HEK293 (cell line): ENCODE measurements around the gene CSTF1.
A peak's percentile ranks its signal among the peaks of the same experiment; 100 is the strongest.

Experiments
- CTCF ChIA-PET: fragments of 350-600 bp; formaldehyde crosslinking; extraction: SDS; loops from one replicate; lab custom pipeline; 2021; ENCODE audit warnings: antibody characterized with exemption; lab: Yijun Ruan, JAX
- POLR2A ChIA-PET: fragments of 300-600 bp; formaldehyde crosslinking; extraction: SDS; loops from one replicate; lab custom pipeline; 2020; ENCODE audit warnings: antibody characterized with exemption, inconsistent platforms; lab: Yijun Ruan, JAX
- H3K27ac ChIP-seq: fragments of 200-500 bp; sonication (Bioruptor generic); 2 replicates; pipeline ENCODE4 v1.5.1; 2014; ENCODE audit warnings: low read depth, low read length, control low read depth, inconsistent platforms; ENCODE audit errors: extremely low read depth
- H3K36me3 ChIP-seq, 2 experiments: fragments of 200-500 bp in 1 of 2; sonication (Bioruptor generic) in 1 of 2; 1 replicate in 1 of 2; 2 replicates in 1 of 2; pipeline ENCODE4 v1.5.1; 2014 to 2017; ENCODE audit warnings: inconsistent platforms in 2 of 2, low read length in 2 of 2; ENCODE audit not compliant: control insufficient read depth in 2 of 2, insufficient read depth in 1 of 2
- H3K4me1 ChIP-seq: fragments of 200-500 bp; sonication (Bioruptor generic); 2 replicates; pipeline ENCODE4 v1.5.1; 2014; ENCODE audit warnings: mild to moderate bottlenecking, low read length, inconsistent platforms; ENCODE audit not compliant: control insufficient read depth, insufficient read depth
- H3K4me3 ChIP-seq: 2 replicates; pipeline ENCODE4 v1.5.1; 2011; ENCODE audit warnings: low read depth, mild to moderate bottlenecking, control low read depth, low read length, moderate library complexity
- H3K9me3 ChIP-seq: fragments of 200-500 bp; sonication (Bioruptor generic); 2 replicates; pipeline ENCODE4 v1.5.1; 2014; ENCODE audit warnings: low read depth, low read length, inconsistent platforms; ENCODE audit not compliant: control insufficient read depth, insufficient read depth
- EGR2 ChIP-seq: fragments of 450-650 bp; formaldehyde crosslinking; IDR thresholded peaks from 2 replicates; pipeline ENCODE4 v1.5.1; 2016; ENCODE audit warnings: low read depth, missing biosample characterization, missing genetic modification characterization
- KLF10 ChIP-seq: fragments of 450-650 bp; IDR thresholded peaks from 2 replicates; pipeline ENCODE4 v1.5.1; 2018; ENCODE audit warnings: missing biosample characterization, mild to moderate bottlenecking, missing genetic modification characterization
- KLF16 ChIP-seq: fragments of 450-650 bp; formaldehyde crosslinking; IDR thresholded peaks from 2 replicates; pipeline ENCODE4 v1.5.1; 2017; ENCODE audit warnings: missing biosample characterization, missing genetic modification characterization
- REPIN1 ChIP-seq: fragments of 450-650 bp; formaldehyde crosslinking; IDR thresholded peaks from 2 replicates; pipeline ENCODE4 v1.5.1; 2017; ENCODE audit warnings: missing biosample characterization, missing genetic modification characterization, low read depth
- TSHZ1 ChIP-seq: fragments of 450-650 bp; formaldehyde crosslinking; IDR thresholded peaks from 2 replicates; pipeline ENCODE4 v1.5.1; 2016; ENCODE audit warnings: missing biosample characterization, missing genetic modification characterization, borderline replicate concordance
- YY2 ChIP-seq: fragments of 450-650 bp; formaldehyde crosslinking; IDR thresholded peaks from 2 replicates; pipeline ENCODE4 v1.5.1; 2016; ENCODE audit warnings: missing biosample characterization, missing genetic modification characterization
- ZBTB20 ChIP-seq: fragments of 450-650 bp; formaldehyde crosslinking; IDR thresholded peaks from 2 replicates; pipeline ENCODE4 v1.5.1; 2016; ENCODE audit warnings: missing biosample characterization, missing genetic modification characterization
- ZBTB21 ChIP-seq: fragments of 450-650 bp; formaldehyde crosslinking; IDR thresholded peaks from 2 replicates; pipeline ENCODE4 v1.5.1; 2017; ENCODE audit warnings: missing biosample characterization, missing genetic modification characterization
- ZEB2 ChIP-seq: fragments of 450-650 bp; formaldehyde crosslinking; IDR thresholded peaks from 2 replicates; pipeline ENCODE4 v1.5.1; 2016; ENCODE audit warnings: missing biosample characterization, missing genetic modification characterization
- ZFHX2 ChIP-seq: fragments of 450-650 bp; formaldehyde crosslinking; conservative IDR thresholded peaks from 2 replicates; pipeline ENCODE4 v1.5.1; 2016; ENCODE audit warnings: missing biosample characterization, missing genetic modification characterization
- ZNF138 ChIP-seq: fragments of 450-650 bp; formaldehyde crosslinking; IDR thresholded peaks from 2 replicates; pipeline ENCODE4 v1.5.1; 2016; ENCODE audit warnings: missing biosample characterization, missing genetic modification characterization, borderline replicate concordance
- ZNF221 ChIP-seq: fragments of 450-650 bp; formaldehyde crosslinking; IDR thresholded peaks from 2 replicates; pipeline ENCODE4 v1.5.1; 2017; ENCODE audit warnings: missing biosample characterization, missing genetic modification characterization, borderline replicate concordance
- ZNF341 ChIP-seq: fragments of 450-650 bp; formaldehyde crosslinking; IDR thresholded peaks from 2 replicates; pipeline ENCODE4; 2016; ENCODE audit warnings: low read depth, missing biosample characterization, missing genetic modification characterization
- ZNF354C ChIP-seq: fragments of 450-650 bp; formaldehyde crosslinking; IDR thresholded peaks from 2 replicates; pipeline ENCODE4 v1.5.1; 2016; ENCODE audit warnings: missing biosample characterization, missing genetic modification characterization, low read depth, borderline replicate concordance
- ZNF366 ChIP-seq: fragments of 450-650 bp; formaldehyde crosslinking; conservative IDR thresholded peaks from 2 replicates; pipeline ENCODE4 v1.5.1; 2016; ENCODE audit warnings: missing biosample characterization, missing genetic modification characterization
- ZNF391 ChIP-seq: fragments of 450-650 bp; formaldehyde crosslinking; IDR thresholded peaks from 2 replicates; pipeline ENCODE4 v1.5.1; 2016; ENCODE audit warnings: low read depth, missing biosample characterization, missing genetic modification characterization, borderline replicate concordance
- ZNF510 ChIP-seq: fragments of 450-650 bp; formaldehyde crosslinking; IDR thresholded peaks from 2 replicates; pipeline ENCODE4 v1.5.1; 2018; ENCODE audit warnings: mild to moderate bottlenecking, missing genetic modification characterization, missing biosample characterization; ENCODE audit not compliant: insufficient replicate concordance
- TF ChIP-seq, protein P1 (sequence below): fragments of 450-650 bp; formaldehyde crosslinking; IDR thresholded peaks from 2 replicates; pipeline ENCODE4 v1.5.1; 2016; ENCODE audit warnings: missing biosample characterization, missing genetic modification characterization, borderline replicate concordance
- TF ChIP-seq, protein P2 (sequence below): fragments of 450-650 bp; formaldehyde crosslinking; IDR thresholded peaks from 2 replicates; pipeline ENCODE4 v1.5.1; 2016; ENCODE audit warnings: missing biosample characterization, missing genetic modification characterization

Gene CSTF1

GRCh38 chr20:56391037-56391436 lies 1.4 kb upstream of the CSTF1 start (continued):
- TF ChIP-seq, protein P1, sequence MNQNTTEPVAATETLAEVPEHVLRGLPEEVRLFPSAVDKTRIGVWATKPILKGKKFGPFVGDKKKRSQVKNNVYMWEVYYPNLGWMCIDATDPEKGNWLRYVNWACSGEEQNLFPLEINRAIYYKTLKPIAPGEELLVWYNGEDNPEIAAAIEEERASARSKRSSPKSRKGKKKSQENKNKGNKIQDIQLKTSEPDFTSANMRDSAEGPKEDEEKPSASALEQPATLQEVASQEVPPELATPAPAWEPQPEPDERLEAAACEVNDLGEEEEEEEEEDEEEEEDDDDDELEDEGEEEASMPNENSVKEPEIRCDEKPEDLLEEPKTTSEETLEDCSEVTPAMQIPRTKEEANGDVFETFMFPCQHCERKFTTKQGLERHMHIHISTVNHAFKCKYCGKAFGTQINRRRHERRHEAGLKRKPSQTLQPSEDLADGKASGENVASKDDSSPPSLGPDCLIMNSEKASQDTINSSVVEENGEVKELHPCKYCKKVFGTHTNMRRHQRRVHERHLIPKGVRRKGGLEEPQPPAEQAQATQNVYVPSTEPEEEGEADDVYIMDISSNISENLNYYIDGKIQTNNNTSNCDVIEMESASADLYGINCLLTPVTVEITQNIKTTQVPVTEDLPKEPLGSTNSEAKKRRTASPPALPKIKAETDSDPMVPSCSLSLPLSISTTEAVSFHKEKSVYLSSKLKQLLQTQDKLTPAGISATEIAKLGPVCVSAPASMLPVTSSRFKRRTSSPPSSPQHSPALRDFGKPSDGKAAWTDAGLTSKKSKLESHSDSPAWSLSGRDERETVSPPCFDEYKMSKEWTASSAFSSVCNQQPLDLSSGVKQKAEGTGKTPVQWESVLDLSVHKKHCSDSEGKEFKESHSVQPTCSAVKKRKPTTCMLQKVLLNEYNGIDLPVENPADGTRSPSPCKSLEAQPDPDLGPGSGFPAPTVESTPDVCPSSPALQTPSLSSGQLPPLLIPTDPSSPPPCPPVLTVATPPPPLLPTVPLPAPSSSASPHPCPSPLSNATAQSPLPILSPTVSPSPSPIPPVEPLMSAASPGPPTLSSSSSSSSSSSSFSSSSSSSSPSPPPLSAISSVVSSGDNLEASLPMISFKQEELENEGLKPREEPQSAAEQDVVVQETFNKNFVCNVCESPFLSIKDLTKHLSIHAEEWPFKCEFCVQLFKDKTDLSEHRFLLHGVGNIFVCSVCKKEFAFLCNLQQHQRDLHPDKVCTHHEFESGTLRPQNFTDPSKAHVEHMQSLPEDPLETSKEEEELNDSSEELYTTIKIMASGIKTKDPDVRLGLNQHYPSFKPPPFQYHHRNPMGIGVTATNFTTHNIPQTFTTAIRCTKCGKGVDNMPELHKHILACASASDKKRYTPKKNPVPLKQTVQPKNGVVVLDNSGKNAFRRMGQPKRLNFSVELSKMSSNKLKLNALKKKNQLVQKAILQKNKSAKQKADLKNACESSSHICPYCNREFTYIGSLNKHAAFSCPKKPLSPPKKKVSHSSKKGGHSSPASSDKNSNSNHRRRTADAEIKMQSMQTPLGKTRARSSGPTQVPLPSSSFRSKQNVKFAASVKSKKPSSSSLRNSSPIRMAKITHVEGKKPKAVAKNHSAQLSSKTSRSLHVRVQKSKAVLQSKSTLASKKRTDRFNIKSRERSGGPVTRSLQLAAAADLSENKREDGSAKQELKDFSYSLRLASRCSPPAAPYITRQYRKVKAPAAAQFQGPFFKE (tag by site-specific recombination), result no peak
- TF ChIP-seq ZNF221 (tag by site-specific recombination) (no peak), KLF10 (no peak), ZNF510 (tag by site-specific recombination) (no peak)
- TF ChIP-seq, protein P2, sequence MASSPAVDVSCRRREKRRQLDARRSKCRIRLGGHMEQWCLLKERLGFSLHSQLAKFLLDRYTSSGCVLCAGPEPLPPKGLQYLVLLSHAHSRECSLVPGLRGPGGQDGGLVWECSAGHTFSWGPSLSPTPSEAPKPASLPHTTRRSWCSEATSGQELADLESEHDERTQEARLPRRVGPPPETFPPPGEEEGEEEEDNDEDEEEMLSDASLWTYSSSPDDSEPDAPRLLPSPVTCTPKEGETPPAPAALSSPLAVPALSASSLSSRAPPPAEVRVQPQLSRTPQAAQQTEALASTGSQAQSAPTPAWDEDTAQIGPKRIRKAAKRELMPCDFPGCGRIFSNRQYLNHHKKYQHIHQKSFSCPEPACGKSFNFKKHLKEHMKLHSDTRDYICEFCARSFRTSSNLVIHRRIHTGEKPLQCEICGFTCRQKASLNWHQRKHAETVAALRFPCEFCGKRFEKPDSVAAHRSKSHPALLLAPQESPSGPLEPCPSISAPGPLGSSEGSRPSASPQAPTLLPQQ (tag by site-specific recombination), result no peak

- H3K27ac ChIP-seq, result peak overlapping the region; percentile 83
These were observed 781 bp upstream of the CSTF1 start for GRCh38 chr20:56391596-56392131.

More at GRCh38 chr20:56391596-56392131, 781 bp upstream of the CSTF1 start:
- Histone ChIP-seq H3K9me3 (no peaks in the 10 kb centered on the region), H3K4me1 (peaks cover 4% of the 10 kb centered on the region; the same call in 1 of the 2 replicates), H3K4me3 (peak overlapping the region; percentile 88), H3K36me3 (peaks cover 29 to 72% of the 10 kb centered on the region in 2 experiments)
- POLR2A ChIA-PET, result interaction anchor here (0.6 to 2.4 kb wide), 13 partner anchors 9 to 238 kb away, joined by 3 to 31 read pairs (median 3); partner anchors contain the start of genes FAM210B and RTF2
- CTCF ChIA-PET, result interaction anchor here (1.0 kb wide), 2 partner anchors 12 to 17 kb away, joined by 3 to 5 read pairs; no protein-coding TSS in a partner anchor
- TF ChIP-seq EGR2 (peak; percentile 61), REPIN1 (tag by site-specific recombination) (no peak), ZNF341 (tag by site-specific recombination) (peak; percentile 61), ZFHX2 (tag by site-specific recombination) (peak; percentile 37; the same call in 1 of the 2 replicates), ZBTB21 (no peak), KLF10 (0 out of 2 replicates have a peak, but pooled peaks have one; percentile 6), ZBTB20 (tag by site-specific recombination) (peak; percentile 11; the same call in 1 of the 2 replicates), KLF16 (tag by site-specific recombination) (peak; percentile 21; the same call in 1 of the 2 replicates), ZEB2 (tag by site-specific recombination) (no peak), ZNF354C (tag by site-specific recombination) (no peak), TSHZ1 (tag by site-specific recombination) (no peak), ZNF391 (tag by site-specific recombination) (no peak), YY2 (tag by site-specific recombination) (no peak), ZNF138 (tag by site-specific recombination) (no peak), ZNF366 (tag by site-specific recombination) (no peak)
